A549 (cell line): Measurements from ENCODE around the gene DPY19L3. TPM values are rescaled to one million over a fixed set of nuclear protein-coding genes. Genes with fewer than 3 reads are reported as not detected.
"Not testable (repeated sequence)": the region's sequence is repeated elsewhere in the genome, so short reads cannot be mapped to it uniquely, and the experiment has no call there.

Experiments used
- ATAC-seq, 2 experiments: fragments of 200-7000 bp in 1 of 2; fragments of >200 bp in 1 of 2; cut with Nextera tagmentation in 1 of 2; cut with Tn5 transposase in 1 of 2; 3 replicates each; pipeline versions ENCODE4 v1.8.0 to v1.9.1; 2018 to 2020; ENCODE audit warnings: mild to moderate bottlenecking in 1 of 2, moderate library complexity in 1 of 2
- CTCF ChIA-PET: fragments of 300-600 bp; sonication (Branson Sonifier 250); formaldehyde crosslinking; extraction: SDS; loops from one replicate; lab custom pipeline; 2021; ENCODE audit warnings: antibody characterized with exemption, inconsistent platforms; lab: Yijun Ruan, JAX
- POLR2A ChIA-PET: fragments of 350-600 bp; formaldehyde crosslinking; extraction: SDS; loops from one replicate; lab custom pipeline; 2021; ENCODE audit warnings: antibody characterized with exemption, inconsistent platforms; lab: Yijun Ruan, JAX
- DNase-seq, 2 experiments: peaks; one replicate each; pipeline versions ENCODE4 v3.0.0 to v3.0.0-alpha.2; 2011 to 2016; ENCODE audit warnings: low read depth in 1 of 2, low spot score in 1 of 2
- FAIRE-seq: peaks from 2 replicates; lab custom pipeline; 2011; peaks lifted over from hg19 to GRCh38; lab: Jason Lieb, UNC
- H3K27ac ChIP-seq, 2 experiments: fragments of >200 bp; sonication (Bioruptor Twin); formaldehyde crosslinking; 3 replicates each; pipeline ENCODE4 v1.5.1; 2016 to 2017
- H3K4me1 ChIP-seq: fragments of >200 bp; sonication (Bioruptor Twin); formaldehyde crosslinking; 3 replicates; pipeline ENCODE4 v1.6.1; 2016
- H3K4me2 ChIP-seq: fragments of >200 bp; sonication (Bioruptor Twin); formaldehyde crosslinking; 3 replicates; pipeline ENCODE4 v1.6.1; 2016
- H3K4me3 ChIP-seq: fragments of >200 bp; sonication (Bioruptor Twin); formaldehyde crosslinking; 3 replicates; pipeline ENCODE4 v1.5.1; 2016
- H3K9me3 ChIP-seq: fragments of >200 bp; sonication (Bioruptor Twin); formaldehyde crosslinking; 3 replicates; pipeline ENCODE4 v1.6.1; 2016
- BHLHE40 ChIP-seq: IDR thresholded peaks from 2 replicates; pipeline ENCODE4 v1.6.1; 2012; ENCODE audit warnings: low read depth, low read length, inconsistent platforms
- CHD4 ChIP-seq: fragments of 200-600 bp; sonication (generic); IDR thresholded peaks from 2 replicates; pipeline ENCODE4 v1.6.1; 2016; ENCODE audit warnings: antibody characterized with exemption, mild to moderate bottlenecking, borderline replicate concordance
- E2F6 ChIP-seq: IDR thresholded peaks from 2 replicates; pipeline ENCODE4 v1.6.1; 2012; ENCODE audit warnings: low read depth, borderline replicate concordance
- EHMT2 ChIP-seq: fragments of 200-600 bp; sonication (generic); IDR thresholded peaks from 2 replicates; pipeline ENCODE4 v1.6.1; 2016; ENCODE audit warnings: antibody characterized with exemption, low read depth, mild to moderate bottlenecking, moderate library complexity
- EP300 ChIP-seq, 2 experiments: fragments of >200 bp; sonication (Bioruptor Twin); formaldehyde crosslinking; IDR thresholded peaks; 2 replicates in 1 of 2; 3 replicates in 1 of 2; pipeline ENCODE4 v1.6.1; 2016 to 2017
- ESRRA ChIP-seq: fragments of 150-350 bp; IDR thresholded peaks from 2 replicates; pipeline ENCODE4 v1.6.1; 2014; ENCODE audit warnings: mild to moderate bottlenecking, low read length, borderline replicate concordance
- FOXS1 ChIP-seq: fragments of 250-450 bp; sonication (Bioruptor Pico); IDR thresholded peaks from 2 replicates; pipeline ENCODE4 v1.5.0; 2020; ENCODE audit warnings: mild to moderate bottlenecking, moderate library complexity
- GATA3 ChIP-seq: IDR thresholded peaks from 2 replicates; pipeline ENCODE4 v1.6.1; 2012; ENCODE audit warnings: borderline replicate concordance
- HES2 ChIP-seq: fragments of >200 bp; sonication (Bioruptor Twin); formaldehyde crosslinking; IDR thresholded peaks from 2 replicates; pipeline ENCODE4 v1.6.1; 2016
- HMGXB4 ChIP-seq: fragments of 250-450 bp; sonication (Bioruptor Pico); IDR thresholded peaks from 2 replicates; pipeline ENCODE4 v1.5.0; 2021; ENCODE audit warnings: mild to moderate bottlenecking, moderate library complexity, borderline replicate concordance
- HOXB5 ChIP-seq: fragments of 250-450 bp; sonication (Bioruptor Pico); IDR thresholded peaks from 2 replicates; pipeline ENCODE4 v1.5.0; 2020; ENCODE audit warnings: mild to moderate bottlenecking, moderate library complexity
- JUN ChIP-seq, 2 experiments: fragments of >200 bp; sonication (Bioruptor Twin); formaldehyde crosslinking; IDR thresholded peaks; 2 replicates in 1 of 2; 3 replicates in 1 of 2; pipeline ENCODE4 v1.6.1; 2016 to 2017
- MAFK ChIP-seq: fragments of 450-650 bp; IDR thresholded peaks from 2 replicates; pipeline ENCODE4 v1.6.1; 2014; ENCODE audit not compliant: partially characterized antibody
- NFE2L2 ChIP-seq: fragments of 150-350 bp; conservative IDR thresholded peaks from 2 replicates; pipeline ENCODE4 v1.6.1; 2014; ENCODE audit warnings: low read length
- NR3C1 ChIP-seq: fragments of >200 bp; sonication (Bioruptor Twin); formaldehyde crosslinking; IDR thresholded peaks from 3 replicates; pipeline ENCODE4 v1.6.1; 2017
- PHF8 ChIP-seq: fragments of 200-600 bp; sonication (generic); IDR thresholded peaks from 2 replicates; pipeline ENCODE4 v1.6.1; 2016; ENCODE audit warnings: low read depth, mild to moderate bottlenecking, antibody characterized with exemption, moderate library complexity, borderline replicate concordance
- POLR2A ChIP-seq: IDR thresholded peaks from 2 replicates; pipeline ENCODE4 v1.6.1; 2012; ENCODE audit warnings: mild to moderate bottlenecking, low read length
- RARB ChIP-seq: fragments of 250-450 bp; sonication (Bioruptor Pico); IDR thresholded peaks from 2 replicates; pipeline ENCODE4 v1.8.0; 2021; ENCODE audit warnings: mild to moderate bottlenecking, moderate library complexity
- RNF2 ChIP-seq: fragments of 200-600 bp; sonication (generic); IDR thresholded peaks from 2 replicates; pipeline ENCODE4 v1.6.1; 2016; ENCODE audit warnings: low read depth, mild to moderate bottlenecking, antibody characterized with exemption, moderate library complexity, borderline replicate concordance
- SREBF2 ChIP-seq: fragments of 450-650 bp; IDR thresholded peaks from 2 replicates; pipeline ENCODE4 v1.6.1; 2014; ENCODE audit warnings: mild to moderate bottlenecking, moderate library complexity
- WGBS: methylation state at CpG from one replicate; pipeline ENCODE4 v1.1.6; 2017; ENCODE audit errors: missing lambda C conversion rate; 5-methylcytosine and 5-hydroxymethylcytosine counted together
- polyA plus RNA-seq, 4 experiments: library from polyadenylated mRNA; depleted of rRNA in 3 of 4; stranded (reverse); fragments of >200 nt; fragmentation: RNase III in 1 of 4; extraction: RNeasy Plus Mini Kit Qiagen cat#74134 plus additional on column Dnase treatment in 1 of 4; gene quantifications; 2 replicates in 3 of 4; 3 replicates in 1 of 4; pipeline ENCODE4 v1.2.3, GENCODE V29; 2011 to 2017

DPY19L3 gene
- polyA plus RNA-seq, 2 of the 4 experiments (the other 2 are of a cell fraction): 15.7 to 28.9 TPM

GRCh38 chr19:32438751-32439150 is 33.2 kb downstream of the DPY19L3 start:
- 88% methylated on average over 2 of the region's 2 CpGs for WGBS

GRCh38 chr19:32442650-32443049 is 37.1 kb downstream of the DPY19L3 start:
- WGBS: 94% methylated on average over 1 of the region's 1 CpG
- CTCF ChIA-PET: interaction anchor here (0.9 to 4.0 kb wide), 2 partner anchors 22 to 127 kb away, joined by 4 to 14 read pairs; no protein-coding TSS in a partner anchor

More at GRCh38 chr19:32438751-32439150, 33.2 kb downstream of the DPY19L3 start:
- TF ChIP-seq E2F6 (no peak), EP300 (IDR thresholded peaks at IDR 0.05) (no peak), NFE2L2 (no peak), ESRRA (no peak), PHF8 (no peak), GATA3 (no peak), HMGXB4 (CRISPR knock-in tag) (no peak), FOXS1 (no peak), POLR2A (no peak), HES2 (no peak), RNF2 (no peak), MAFK (no peak), JUN (IDR thresholded peaks at IDR 0.05) (no peak), BHLHE40 (no peak), CHD4 (no peak), HOXB5 (CRISPR knock-in tag) (no peak), NR3C1 (no peak)
- TF ChIP-seq, all 56 proteins: peak for 0
- POLR2A ChIA-PET: no interaction called here
- no peak for FAIRE-seq
- Histone ChIP-seq H3K4me1 (no peaks in the 10 kb centered on the region), H3K4me3 (no peak overlapping the region), H3K27ac (no peak overlapping the region), H3K4me2 (no peak overlapping the region), H3K9me3 (no peaks in the 10 kb centered on the region)
- ATAC-seq: no peak
- DNase-seq: no peak
- CTCF ChIA-PET: interaction anchor here (0.9 to 4.0 kb wide), 5 partner anchors 11 to 132 kb away, joined by 3 to 14 read pairs (median 5); no protein-coding TSS in a partner anchor

GRCh38 chr19:32447534-32447933 is 42.0 kb downstream of the DPY19L3 start:
- FAIRE-seq, H3K4me2 ChIP-seq, ATAC-seq, H3K27ac ChIP-seq, H3K4me3 ChIP-seq, POLR2A ChIA-PET, H3K9me3 ChIP-seq, H3K4me1 ChIP-seq, DNase-seq: not testable (repeated sequence)
- CTCF ChIA-PET: interaction anchor here (0.5 to 1.3 kb wide), 3 partner anchors 9 to 46 kb away, joined by 3 to 4 read pairs (median 3); no protein-coding TSS in a partner anchor
- WGBS: 91% methylated on average over 5 of the region's 5 CpGs

More at GRCh38 chr19:32442650-32443049, 37.1 kb downstream of the DPY19L3 start:
- H3K9me3 ChIP-seq: no peaks in the 10 kb centered on the region
- H3K4me1 ChIP-seq: no peaks in the 10 kb centered on the region
- 0 out of 6 replicates have a peak, but pooled peaks of 1 of the 2 experiments have one; percentile 34 for ATAC-seq
- no peak overlapping the region for H3K27ac ChIP-seq
- H3K4me3 ChIP-seq: no peak overlapping the region
- no peak for FAIRE-seq
- H3K4me2 ChIP-seq: no peak overlapping the region
- DNase-seq: no peak
- TF ChIP-seq SREBF2: no peak
- no peak for TF ChIP-seq RARB (CRISPR knock-in tag)
- no peak for TF ChIP-seq EHMT2
- POLR2A ChIA-PET: no interaction called here
